Esophagus squamous epithelium (tissue), 4 donors: Measurements from ENCODE around the gene INSYN1.

Experiments
- CTCF ChIP-seq, 6 experiments: fragments of 450-650 bp in 4 of 6; fragments of 200-600 bp in 2 of 6; sonication (generic) in 2 of 6; IDR thresholded peaks; one replicate each; pipeline ENCODE4 v1.5.1; 2016 to 2019; ENCODE audit warnings: antibody characterized with exemption in 6 of 6, mild to moderate bottlenecking in 4 of 6, moderate library complexity in 4 of 6
- POLR2A ChIP-seq, 4 donors: fragments of 450-650 bp; IDR thresholded peaks; one replicate each; pipeline ENCODE4 v1.6.1; 2017; ENCODE audit warnings: antibody characterized with exemption in 4 of 4, mild to moderate bottlenecking in 4 of 4, moderate library complexity in 3 of 4

GRCh38 chr15:73760330-73761329, 7.5 kb upstream of the INSYN1 start:
- TF ChIP-seq POLR2A (IDR thresholded peaks at IDR 0.05) (no peak), CTCF (IDR thresholded peaks at IDR 0.05) (no peak)
